HG03108 (cell line): ENCODE data around the gene ELOVL1.
A peak's percentile ranks its signal among the peaks of the same experiment; 100 is the strongest.

Experiments
- ATAC-seq: cut with Tn5 transposase; IDR thresholded peaks from one replicate; pipeline ENCODE4 v1.9.1; 2021; ENCODE audit warnings: moderate library complexity; ENCODE audit not compliant: unreplicated experiment

ELOVL1 gene

DNA sequence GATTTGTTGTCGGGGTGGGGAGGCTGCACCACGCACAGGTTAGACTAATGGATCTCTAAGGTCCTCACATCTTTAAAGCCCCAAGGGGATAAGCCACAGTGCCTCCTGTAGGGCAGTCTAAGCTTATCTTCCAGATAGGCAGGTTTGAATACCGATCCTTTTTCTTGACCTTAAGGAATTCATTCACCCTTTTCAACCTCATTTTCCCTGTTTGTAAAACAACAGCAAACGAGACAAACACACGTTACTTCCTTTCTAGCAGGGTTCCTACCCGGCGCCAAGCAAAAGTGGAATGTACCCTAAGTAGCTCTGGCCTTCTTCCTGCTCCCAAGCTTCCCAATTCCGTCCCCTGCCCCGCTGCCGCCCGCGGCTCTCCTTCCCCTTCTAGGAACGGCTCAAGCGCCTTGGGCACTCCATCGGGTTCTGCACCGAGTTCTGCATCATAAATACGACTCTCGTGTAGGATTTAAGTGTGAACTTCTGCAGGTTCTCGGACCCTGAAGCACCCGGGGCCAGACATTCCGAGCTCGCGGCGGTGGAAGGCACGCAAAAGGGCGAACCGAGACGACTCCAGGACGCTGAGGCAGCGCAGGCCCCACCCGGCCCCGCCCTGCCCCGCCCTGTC lies 9.6 kb downstream of the ELOVL1 start:
- ATAC-seq, result peak; percentile 5

DNA sequence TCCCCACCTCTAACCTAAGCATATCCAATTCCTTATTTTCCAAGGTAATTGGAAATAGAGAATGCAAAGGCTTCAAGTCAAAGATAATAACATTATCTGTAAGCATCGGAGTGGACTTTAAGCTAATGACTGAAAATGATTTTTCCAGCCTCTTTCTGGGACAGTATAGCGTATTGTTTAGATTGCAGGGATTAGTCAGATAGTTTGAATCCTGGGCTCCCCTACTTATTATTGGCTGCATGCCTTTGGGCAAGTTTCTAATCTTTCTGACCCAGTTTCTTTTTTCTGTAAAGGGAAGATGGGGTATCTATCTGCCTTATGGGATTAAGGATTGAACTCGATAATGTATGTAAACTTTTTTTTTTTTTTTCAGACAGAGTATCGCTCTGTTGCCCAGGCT lies 10.6 kb downstream of the ELOVL1 start:
- no peak for ATAC-seq

DNA sequence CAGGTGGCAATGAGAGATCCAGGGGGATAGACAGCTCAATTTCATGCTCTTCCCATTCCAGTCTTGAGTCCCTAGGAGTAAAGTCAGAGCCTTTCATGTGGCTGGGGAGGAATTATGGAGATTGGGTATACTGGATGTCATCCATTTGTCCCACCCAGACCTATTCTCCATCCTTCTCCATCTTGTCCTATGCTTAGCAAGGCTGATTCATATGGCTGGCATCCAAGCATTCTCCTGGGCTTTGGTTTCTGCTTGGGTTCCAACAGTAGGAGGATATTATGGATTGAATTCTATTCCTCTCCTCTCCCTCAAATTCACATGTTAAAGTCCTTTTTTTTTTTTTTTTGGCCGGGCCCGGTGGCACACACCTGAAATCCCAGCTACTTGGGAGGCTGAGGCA lies 12.9 kb downstream of the ELOVL1 start:
- no peak for ATAC-seq

DNA sequence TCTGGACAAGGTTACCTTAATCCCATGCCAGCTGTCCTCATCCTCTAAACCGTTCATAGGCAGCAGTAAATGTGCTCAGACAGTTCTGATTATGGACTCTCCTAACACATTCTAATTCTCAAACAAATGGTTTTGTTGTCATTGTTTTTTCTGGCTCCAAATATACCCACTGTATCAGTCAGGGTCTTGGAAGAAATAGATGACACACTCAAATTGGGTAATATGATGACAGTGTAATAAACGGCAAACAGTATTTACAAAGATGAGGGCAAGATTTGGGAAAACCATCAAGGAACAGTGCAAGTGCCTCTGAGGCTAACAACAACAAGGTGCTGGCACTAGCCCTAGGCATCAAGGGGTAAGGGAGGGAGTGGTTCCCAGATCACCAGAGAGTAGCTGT lies 13.3 kb downstream of the ELOVL1 start:
- no peak for ATAC-seq

DNA sequence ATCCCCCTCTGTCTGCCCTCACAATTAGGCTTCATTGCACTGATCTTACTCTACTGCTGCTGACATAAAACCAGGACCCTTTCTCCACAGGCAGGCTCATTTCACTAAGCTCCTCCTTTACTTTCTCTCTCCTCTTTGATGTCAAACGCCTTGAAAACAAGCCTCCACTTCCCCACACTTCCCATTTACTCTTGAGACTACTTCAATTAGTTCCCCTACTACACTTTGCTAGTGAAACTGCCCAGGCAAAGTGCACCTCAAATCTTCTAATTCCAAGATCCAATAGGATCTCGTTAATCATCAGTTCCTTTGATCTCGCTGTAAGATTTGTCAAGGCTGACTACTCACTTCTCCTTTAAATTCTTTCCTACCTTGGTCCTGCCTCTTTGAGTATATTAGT lies 14.9 kb downstream of the ELOVL1 start:
- no peak for ATAC-seq

DNA sequence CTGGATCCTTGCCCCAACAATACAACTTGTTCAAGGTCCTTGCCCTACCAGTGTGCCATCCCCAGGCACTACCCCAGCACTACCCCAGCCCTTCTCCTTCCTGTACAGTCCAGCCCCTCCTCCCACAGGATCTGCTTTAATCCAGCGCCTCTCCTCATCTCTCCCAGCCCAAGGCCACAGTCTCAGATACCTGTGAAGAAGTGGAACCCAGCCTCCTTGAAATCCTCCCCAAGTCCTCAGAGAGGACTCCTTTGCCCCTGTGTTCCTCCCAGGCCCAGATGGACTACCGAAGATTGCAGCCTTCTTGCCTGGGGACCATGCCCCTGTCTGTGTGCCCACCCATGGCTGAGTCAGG lies 15.5 kb downstream of the ELOVL1 start:
- no peak for ATAC-seq

DNA sequence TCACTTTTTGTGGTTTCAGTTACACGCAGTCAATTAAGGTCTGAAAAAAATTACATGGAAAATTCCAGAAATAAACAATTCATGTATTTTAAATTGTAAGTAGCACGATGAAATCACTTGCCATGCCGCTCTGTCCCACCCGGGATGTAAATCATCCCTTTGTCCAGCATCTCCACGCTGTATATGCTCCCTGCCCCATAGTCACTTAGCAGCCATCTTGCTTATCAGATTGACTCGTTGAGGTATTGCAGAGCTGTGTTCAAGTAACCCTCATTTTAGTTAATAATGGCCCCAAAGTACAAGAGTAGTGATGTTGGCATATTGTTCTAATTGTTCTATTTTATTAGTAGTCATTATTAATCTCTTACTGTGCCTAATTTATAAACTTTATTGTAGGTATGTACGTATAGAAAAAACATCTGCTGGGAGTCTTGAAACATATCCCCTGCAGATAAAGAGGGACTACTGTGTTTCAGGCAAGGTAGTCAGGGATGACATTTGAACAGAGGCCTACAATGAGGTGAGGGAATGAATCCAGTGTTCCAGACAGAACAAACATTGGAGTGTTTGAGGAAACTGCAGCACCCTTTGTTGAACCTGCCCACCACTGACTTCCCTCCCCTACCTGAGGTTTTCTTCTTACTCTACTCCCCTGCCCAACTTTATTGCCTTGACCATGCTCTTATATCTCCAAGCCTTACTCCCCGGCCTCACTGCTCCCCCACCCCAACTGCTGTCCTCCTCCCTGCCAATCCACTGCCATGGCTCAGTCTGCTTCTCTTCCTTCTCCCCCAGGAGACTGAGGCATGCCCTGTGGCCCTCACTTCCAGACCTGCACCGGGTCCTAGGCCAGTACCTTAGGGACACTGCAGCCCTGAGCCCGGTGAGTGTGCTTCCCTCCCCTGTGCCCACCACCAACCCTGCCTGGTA lies 16.1 kb downstream of the ELOVL1 start:
- no peak for ATAC-seq

DNA sequence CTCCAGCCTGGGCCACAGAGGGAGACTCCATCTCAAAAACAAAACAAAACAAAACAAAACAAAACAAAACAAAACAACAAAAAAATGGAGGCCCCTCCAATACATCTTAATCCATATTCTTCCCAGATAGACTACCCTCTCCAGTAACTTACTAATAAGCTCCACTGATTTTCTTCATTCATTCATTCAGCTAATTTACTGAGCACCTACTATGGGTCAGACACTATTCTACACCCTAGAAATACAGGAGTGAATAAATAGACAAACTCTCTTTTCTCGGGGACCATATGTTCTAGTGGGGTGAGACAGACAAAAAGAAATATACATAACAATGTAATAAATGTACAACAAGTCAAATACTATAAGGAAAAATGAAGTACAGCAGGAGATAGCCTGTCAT lies 16.8 kb downstream of the ELOVL1 start:
- no peak for ATAC-seq

DNA sequence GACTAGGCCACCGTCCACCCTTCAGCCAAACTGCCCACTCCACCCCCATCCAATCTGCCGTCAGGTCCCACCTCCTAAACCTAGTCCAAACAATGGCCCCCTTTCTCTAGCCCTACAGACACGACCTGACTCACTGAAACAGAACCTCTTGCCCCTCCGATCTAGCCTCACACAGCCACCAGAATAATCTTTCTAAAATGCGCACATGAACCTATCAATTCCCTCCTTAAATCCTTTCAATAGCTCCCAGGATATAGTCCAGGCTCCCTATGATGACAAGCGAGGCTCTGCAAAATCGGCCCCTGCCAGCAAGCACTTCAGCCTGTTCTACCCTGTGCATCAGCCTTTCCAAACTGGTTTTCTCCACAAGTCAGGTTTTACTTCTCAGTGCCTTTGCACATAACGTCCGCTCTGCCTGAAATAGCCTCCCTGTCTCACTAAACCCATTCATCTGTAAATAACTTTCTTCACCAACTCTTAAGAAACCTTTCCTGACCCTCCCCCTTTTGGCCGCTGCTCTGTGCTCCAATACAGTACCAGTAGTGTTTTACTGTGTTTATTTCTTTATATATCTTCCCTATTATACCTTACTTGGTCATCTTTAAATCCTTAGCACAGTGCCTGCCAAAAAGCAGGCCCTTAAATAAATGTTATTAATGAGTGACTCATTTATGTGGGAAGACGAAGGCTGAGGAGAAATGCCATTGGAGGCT lies 18.1 kb downstream of the ELOVL1 start:
- ATAC-seq, result no peak

DNA sequence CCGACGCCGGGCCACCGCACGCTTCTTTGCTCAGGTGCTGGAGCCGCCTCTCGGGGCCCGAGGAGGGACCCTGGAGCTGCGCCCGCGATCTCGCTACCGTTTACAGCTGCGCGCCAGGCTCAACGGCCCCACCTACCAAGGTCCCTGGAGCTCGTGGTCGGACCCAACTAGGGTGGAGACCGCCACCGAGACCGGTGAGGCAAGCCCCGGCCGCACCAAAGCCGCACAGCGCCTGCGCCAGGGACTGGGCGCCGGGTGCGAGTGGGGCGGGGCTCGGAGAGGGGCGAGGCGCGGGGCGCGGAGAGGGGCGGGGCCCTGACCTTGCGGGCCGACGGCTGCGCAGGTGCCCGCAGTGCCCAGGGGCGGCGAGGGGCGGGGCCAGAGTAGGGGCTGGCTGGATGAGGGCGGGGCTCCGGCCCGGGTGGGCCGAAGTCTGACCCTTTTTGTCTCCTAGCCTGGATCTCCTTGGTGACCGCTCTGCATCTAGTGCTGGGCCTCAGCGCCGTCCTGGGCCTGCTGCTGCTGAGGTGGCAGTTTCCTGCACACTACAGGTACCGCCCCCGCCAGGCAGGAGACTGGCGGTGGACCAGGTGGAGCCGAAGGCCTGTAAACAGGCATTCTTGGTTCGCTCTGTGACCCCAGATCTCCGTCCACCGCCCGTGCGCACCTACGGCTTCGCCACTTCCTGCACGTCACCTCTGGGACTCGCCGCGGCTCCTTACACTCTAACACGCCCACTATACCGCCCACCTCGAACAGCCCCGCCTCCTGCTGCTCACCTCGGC lies 18.8 kb downstream of the ELOVL1 start:
- ATAC-seq, result peak; percentile 65

DNA sequence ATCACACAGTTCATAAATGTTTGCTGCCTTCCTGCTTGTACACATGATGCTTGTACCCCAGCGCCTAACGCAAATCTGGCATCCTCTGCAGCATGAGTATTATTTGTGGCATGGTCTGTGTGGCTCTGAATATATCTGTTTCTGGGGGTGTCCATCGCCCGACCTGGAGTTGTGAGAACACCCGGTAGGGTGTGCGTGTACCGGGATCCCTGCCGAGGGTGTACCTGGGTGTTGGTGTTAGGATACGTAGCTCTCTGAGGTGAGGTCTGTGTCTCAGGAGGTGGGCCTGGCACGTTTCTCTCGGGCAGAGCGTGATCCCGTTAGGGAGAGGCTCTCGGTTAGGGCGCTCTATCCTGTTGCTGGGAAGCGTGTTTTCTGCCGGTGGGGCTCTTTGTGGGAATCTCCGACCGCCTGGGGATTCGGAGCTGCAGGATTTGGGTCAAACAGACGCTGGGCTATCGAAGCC lies 19.4 kb downstream of the ELOVL1 start:
- ATAC-seq, result no peak

DNA sequence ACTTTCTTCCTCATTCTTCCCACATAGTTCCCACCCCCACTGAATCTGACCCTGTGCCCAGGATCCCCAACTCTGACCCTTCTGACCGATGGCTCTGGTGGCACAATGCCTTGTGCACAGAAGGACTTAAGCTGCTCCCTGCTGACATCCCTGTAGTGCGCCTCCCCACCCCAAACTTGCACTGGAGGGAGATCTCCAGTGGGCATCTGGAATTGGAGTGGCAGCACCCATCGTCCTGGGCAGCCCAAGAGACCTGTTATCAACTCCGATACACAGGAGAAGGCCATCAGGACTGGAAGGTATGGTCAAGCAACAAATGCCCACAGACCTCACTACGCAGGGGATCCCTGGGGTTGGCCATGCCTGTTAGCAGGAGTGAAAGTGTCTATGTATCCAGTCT lies 21.2 kb downstream of the ELOVL1 start:
- no peak for ATAC-seq

DNA sequence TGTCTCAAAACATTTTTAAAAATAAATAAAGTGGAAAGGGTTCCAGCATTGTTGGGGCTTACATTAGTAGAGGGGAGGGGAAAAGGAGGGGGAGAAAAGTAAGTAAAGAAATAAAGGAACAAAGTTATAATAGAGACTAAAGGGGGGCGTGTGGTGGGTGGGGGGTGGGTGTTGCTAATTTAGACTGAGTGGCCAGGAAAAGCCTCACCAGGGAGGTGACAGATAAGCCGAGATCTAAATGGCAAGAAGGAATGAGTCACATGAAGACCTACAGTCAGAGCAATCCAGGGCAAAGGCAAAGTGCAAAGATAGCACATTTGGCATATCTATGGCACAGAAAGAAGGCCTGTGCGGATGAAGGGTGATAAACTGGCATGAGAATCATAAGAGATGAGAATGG lies 22.7 kb downstream of the ELOVL1 start:
- ATAC-seq, result no peak

DNA sequence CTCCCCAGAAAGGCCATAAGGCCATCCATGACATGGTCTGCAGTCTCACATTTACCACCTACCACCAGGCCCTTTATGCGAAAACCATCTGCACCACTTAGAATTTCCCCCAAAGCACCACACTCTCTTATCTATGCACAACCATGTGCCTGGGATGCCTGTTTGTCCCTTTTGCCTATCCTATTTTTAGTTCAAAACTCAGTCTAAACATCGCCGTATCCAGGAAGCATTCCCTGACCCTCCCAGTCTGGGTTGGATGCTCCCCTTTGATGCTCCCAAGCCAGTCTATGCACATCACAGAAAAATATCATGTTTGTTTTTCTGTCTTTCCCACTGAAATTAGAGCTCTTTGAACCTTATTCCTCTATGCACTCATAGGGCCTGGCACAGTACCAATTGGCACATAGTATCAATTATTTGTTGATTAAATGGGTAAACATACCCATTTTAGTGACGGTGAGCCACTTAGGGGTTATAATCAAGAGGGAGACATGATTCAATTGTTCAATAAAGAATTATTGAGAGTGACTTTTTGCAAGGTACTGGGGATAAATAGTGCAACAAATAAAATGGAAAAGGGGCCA lies 23.5 kb downstream of the ELOVL1 start:
- ATAC-seq, result no peak

DNA sequence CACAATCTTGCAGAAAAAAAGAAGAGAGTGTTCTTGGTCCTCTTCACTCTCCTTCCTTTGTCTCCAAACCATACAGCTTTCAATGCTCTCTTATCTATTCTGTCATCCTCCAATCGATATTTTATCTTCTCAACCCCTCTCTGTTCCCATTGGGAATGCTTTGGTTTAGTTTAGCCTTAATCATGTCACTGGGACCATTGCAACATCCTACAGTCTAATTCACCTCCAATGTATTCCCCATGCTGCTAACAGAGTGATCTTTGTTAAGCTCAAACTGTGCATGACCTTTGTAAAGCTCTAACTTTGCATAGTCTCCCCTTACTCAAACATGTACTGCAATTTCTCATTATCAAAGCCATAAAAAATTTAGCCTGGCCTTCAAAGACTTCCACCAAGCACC lies 27.3 kb downstream of the ELOVL1 start:
- no peak for ATAC-seq

DNA sequence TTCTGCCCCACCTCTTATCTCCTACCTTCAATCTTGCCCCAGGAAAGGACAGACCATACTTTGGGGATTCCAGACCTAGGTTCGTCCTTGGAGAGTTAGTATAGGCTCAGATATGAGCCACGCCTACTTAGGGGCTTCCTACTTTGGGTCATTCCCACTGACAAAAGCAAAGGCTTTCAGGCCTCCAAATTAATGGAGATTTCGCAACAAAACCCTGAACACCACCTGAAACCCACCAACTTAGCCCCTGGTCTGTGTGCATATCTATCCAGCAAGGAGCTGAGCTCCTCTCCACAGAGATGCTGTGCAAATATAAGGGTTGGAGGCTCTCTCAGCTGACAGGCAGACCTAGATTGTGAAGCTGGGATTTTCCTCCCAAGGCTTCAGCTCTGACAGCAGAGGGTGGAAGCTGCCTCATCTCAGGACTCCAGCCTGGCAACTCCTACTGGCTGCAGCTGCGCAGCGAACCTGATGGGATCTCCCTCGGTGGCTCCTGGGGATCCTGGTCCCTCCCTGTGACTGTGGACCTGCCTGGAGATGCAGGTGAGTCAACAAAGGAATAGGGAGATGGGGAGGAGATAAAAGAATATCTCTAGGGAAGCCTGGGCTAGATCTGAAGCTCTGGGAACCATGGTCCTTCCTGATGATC lies 28.1 kb downstream of the ELOVL1 start:
- ATAC-seq, result no peak

DNA sequence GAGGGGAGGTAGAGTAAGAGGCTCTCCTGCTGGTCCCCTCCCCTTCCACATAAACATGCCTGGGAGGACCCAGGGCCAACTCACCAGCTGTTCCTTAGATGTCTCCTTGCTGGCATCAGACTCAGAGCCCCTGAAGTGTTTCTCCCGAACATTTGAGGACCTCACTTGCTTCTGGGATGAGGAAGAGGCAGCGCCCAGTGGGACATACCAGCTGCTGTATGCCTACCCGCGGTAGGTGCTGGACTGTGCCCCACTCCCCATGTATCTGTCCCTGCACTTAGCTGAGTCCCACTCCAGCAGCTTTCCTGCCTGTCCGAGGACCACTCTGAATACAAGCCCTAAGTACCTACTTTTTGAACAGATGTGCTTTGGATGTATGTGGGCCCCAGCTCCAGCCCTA lies 29.8 kb downstream of the ELOVL1 start:
- no peak for ATAC-seq

DNA sequence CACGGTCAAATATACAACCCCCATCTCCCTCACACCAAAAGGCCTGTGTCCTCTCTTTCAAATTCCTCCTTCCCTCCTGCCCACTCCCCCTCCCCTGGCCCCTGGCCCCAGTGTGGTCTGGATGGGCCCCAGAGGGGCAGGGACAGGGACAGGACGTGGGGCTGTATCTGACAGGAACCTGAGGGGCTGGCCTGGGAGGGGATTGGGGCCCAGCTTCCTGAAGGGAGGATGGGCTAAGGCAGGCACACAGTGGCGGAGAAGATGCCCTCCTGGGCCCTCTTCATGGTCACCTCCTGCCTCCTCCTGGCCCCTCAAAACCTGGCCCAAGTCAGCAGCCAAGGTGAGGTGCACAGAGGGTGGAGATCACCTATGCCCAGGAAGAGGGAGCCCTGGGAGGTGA lies 30.2 kb downstream of the ELOVL1 start, which contains the start of gene MPL:
MPL (plus strand) TSS at position 231 of the 400 bp plus-strand sequence; CDS start at position 262, 31 bp downstream.
- ATAC-seq, result no peak

DNA sequence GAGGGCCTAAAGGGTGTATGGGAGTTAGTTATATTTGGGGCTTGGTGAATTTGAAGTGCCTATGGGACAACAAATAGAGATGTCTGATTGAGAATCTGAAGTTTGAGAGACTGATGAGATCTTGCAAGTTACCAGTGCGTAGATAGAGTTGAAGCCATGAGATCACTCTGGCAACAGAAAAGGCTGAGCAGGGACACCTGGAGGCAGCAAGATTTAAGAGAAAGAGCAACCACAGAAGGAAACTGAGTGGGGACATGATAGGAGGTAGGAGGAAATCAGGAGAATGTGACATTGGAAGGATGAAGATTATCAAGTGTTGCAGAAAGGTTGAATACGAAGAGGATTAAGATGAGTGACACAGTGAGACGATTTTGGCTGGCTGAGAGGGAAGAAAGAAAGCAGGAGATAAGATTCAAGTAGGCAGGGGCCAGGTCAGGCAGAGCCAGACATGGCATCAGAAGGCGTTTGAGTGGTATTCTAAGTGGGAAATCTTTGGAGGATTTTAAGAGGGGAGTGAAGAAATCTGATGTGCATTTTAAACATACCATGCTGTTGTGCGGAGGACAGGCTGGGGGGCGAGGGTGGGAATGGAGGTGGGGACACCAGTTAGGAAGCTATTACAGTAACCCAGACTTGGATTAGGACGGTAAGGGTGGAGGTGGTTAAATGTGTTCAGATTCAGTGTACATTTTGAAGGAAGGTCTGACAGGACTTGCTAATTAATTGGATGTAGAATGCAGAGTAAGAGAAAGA lies 33.2 kb downstream of the ELOVL1 start:
- no peak for ATAC-seq
